ENCODE results near the gene BCLAF3.

- TF ChIP-seq REST (IDR thresholded peaks at IDR 0.05; ENCODE audit: insufficient read depth in 1 of 2, low read depth in 2 of 2, low read length in 2 of 2) (no peak), POLR2AphosphoS5 (IDR thresholded peaks at IDR 0.05; ENCODE audit: low read depth, low read length) (no peak)
Measured at GRCh38 chrX:19991350-19991718, 473 bp upstream of the BCLAF3 start.

Data from PFSK-1 (cell line).